Measurements from ENCODE around the gene DCST1.

DNA sequence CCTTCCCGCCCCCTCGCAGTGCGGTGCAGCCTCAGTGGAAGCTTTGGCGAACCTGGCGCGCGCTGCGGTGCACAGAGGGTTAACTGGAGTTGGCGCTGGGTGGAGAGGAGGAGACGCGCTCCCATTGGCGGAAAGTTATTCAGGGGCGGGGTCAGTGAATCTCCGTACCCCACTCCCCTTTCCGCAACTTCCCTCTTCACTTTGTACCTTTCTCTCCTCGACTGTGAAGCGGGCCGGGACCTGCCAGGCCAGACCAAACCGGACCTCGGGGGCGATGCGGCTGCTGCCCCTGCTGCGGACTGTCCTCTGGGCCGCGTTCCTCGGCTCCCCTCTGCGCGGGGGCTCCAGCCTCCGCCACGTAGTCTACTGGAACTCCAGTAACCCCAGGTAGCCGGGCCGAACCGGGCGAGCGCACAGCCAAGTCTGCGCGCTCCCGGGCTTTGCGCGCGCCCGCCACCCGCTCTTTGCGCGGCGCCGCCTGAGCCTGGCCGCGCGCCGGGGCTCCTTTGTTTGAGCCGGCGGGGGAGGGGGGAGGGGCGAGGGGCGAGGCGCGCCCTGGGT is 30.0 kb downstream of the DCST1 start, which contains the start of gene EFNA4:
- TF ChIP-seq CTCF (conservative IDR thresholded peaks at IDR 0.05) (no peak), EZH2 (IDR thresholded peaks at IDR 0.05; ENCODE audit: low read depth) (no peak)
